ENCODE results near the gene CMKLR1. TPM values are rescaled to one million over a fixed set of nuclear protein-coding genes. Genes with fewer than 3 reads are reported as not detected.

The CMKLR1 gene
- total RNA-seq, 1 experiment from 2014 or later = 0.66 TPM

DNA sequence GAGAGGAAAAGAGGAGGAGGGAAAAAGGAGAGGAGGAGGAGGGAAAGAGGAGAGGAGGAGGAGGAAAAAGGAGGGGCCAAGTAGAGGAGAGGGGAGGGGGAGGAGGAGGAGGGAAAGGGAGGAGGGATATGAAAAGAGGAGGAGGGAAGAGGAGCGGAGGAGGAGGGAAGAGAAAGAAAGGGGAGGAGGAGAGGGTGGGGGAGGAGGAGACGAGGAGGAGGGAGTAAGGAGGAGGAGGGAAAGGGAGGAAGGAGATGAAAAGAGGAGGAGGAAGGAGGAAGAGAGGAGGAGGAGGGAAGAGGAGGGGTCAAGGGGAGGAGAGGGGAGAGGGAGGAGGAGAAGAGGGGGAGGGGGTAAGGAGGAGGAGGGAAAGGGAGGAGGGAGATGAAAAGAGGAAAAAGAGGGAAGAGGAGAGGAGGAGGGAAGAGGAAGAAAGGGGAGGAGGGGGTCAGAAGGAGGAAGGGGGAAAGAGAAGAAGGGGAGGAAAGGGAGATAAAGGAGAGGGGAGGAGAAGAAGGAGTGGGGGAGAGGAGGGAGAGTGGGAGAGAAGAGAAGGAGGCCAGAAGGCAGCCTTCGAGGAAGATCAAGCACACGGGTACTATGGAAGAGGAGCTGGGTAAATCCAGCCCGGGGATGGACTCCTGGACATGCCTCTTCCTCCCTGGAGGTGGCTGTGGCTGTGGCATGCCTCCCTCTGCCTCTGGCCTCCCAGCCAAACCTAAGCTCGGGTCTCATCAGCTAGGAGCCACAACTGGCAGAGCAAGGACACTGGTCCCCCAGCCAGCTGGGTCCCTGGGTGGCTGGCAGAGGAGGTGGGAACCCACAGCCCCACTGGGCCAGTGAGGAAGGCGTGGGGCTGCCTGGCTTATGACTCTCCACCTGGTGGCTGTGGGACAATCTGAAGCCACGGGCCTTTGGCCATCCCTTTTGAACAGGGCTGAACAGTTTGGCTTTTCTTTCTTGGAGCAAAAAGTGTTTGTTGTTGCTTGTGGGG, 3.0 kb upstream of the CMKLR1 start:
- Histone ChIP-seq H3K9me3 (ENCODE audit: control insufficient read depth, low read depth, low read length) (no peaks in the 10 kb centered on the region), H3K4ac (ENCODE audit: low read depth, low read length) (no peak overlapping the region), H3K4me2 (ENCODE audit: insufficient read depth, insufficient read length, low read length) (no peak overlapping the region), H2BK5ac (ENCODE audit: insufficient read length, low read length) (no peak overlapping the region), H4K91ac (ENCODE audit: insufficient read length, low read depth, low read length) (no peak overlapping the region), H3K79me1 (ENCODE audit: insufficient read depth, low read depth, low read length, poor library complexity, severe bottlenecking) (no peaks in the 10 kb centered on the region), H2BK20ac (ENCODE audit: low read depth, low read length, poor library complexity, severe bottlenecking) (no peak overlapping the region), H2AK5ac (ENCODE audit: insufficient read length, low read length) (no peak overlapping the region), H3K27me3 (ENCODE audit: insufficient read depth, low read length) (no peaks in the 10 kb centered on the region), H2AFZ (ENCODE audit: low read length) (no peak overlapping the region), H2BK15ac (ENCODE audit: low read depth, low read length) (no peak overlapping the region), H3K27ac (ENCODE audit: insufficient read length, low read depth, low read length) (no peak overlapping the region), H3K23ac (ENCODE audit: insufficient read length, low read depth, low read length) (no peak overlapping the region), H3K18ac (ENCODE audit: insufficient read length, low read depth, low read length) (no peak overlapping the region), H3K14ac (ENCODE audit: insufficient read depth, low read length) (no peak overlapping the region), H3K79me2 (ENCODE audit: insufficient read depth, low read length) (no peaks in the 10 kb centered on the region), H3K56ac (ENCODE audit: insufficient read length, low read depth, low read length) (no peak overlapping the region), H4K20me1 (ENCODE audit: control insufficient read depth, insufficient read depth, insufficient read length) (no peaks in the 10 kb centered on the region), H3K9ac (ENCODE audit: extremely low read depth, insufficient read length, low read length) (no peak overlapping the region), H2BK120ac (ENCODE audit: low read depth, low read length, poor library complexity, severe bottlenecking) (no peak overlapping the region), H3T11ph (ENCODE audit: low read length) (no peak overlapping the region), H4K8ac (replicated peaks; ENCODE audit: insufficient read length, low read depth, low read length) (no peak overlapping the region), H3K23me2 (ENCODE audit: insufficient read length, low read depth, low read length, poor library complexity, severe bottlenecking) (no peaks in the 10 kb centered on the region), H2BK12ac (ENCODE audit: insufficient read length, low read depth, low read length) (no peak overlapping the region), H4K5ac (ENCODE audit: insufficient read length, low read depth, low read length) (no peak overlapping the region), H3K4me1 (ENCODE audit: insufficient read depth, low read length) (no peaks in the 10 kb centered on the region; the same call in 1 of the 2 replicates)
- TF ChIP-seq CTCF (conservative IDR thresholded peaks at IDR 0.05) = no peak
- peaks cover 8 to 41% of the 10 kb centered on the region in 2 experiments for H3K4me1 Mint-ChIP-seq
- no peak overlapping the region for H3K27ac Mint-ChIP-seq
- no peaks in the 10 kb centered on the region for H3K36me3 Mint-ChIP-seq (ENCODE audit: insufficient read depth in 1 of 3, low read depth in 3 of 3)
- DNase-seq = no peak
- no peak overlapping the region for H3K4me3 Mint-ChIP-seq
- WGBS (ENCODE audit: extremely low coverage, insufficient read length, low lambda C conversion rate) = 96% methylated on average over 2 of the region's 8 CpGs
- peaks cover 2 to 3% of the 10 kb centered on the region in 2 experiments; a peak in 1 of 5 replicates for H3K9me3 Mint-ChIP-seq
- H3K27me3 Mint-ChIP-seq (ENCODE audit: low read depth) = no peaks in the 10 kb centered on the region

All from H9 (cell line).